ENCODE data around the gene RAMAC.

The RAMAC gene

GRCh38 chr15:82959423-82959822 lies 26.6 kb upstream of the RAMAC start:
- TF ChIP-seq, protein P1, sequence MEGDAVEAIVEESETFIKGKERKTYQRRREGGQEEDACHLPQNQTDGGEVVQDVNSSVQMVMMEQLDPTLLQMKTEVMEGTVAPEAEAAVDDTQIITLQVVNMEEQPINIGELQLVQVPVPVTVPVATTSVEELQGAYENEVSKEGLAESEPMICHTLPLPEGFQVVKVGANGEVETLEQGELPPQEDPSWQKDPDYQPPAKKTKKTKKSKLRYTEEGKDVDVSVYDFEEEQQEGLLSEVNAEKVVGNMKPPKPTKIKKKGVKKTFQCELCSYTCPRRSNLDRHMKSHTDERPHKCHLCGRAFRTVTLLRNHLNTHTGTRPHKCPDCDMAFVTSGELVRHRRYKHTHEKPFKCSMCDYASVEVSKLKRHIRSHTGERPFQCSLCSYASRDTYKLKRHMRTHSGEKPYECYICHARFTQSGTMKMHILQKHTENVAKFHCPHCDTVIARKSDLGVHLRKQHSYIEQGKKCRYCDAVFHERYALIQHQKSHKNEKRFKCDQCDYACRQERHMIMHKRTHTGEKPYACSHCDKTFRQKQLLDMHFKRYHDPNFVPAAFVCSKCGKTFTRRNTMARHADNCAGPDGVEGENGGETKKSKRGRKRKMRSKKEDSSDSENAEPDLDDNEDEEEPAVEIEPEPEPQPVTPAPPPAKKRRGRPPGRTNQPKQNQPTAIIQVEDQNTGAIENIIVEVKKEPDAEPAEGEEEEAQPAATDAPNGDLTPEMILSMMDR (conservative IDR thresholded peaks at IDR 0.05): no peak
- no peak overlapping the region for H3K27ac ChIP-seq

GRCh38 chr15:82960766-82961165 lies 25.2 kb upstream of the RAMAC start:
- TF ChIP-seq, protein P1 (conservative IDR thresholded peaks at IDR 0.05): no peak
- no peak overlapping the region for H3K27ac ChIP-seq

DNA sequence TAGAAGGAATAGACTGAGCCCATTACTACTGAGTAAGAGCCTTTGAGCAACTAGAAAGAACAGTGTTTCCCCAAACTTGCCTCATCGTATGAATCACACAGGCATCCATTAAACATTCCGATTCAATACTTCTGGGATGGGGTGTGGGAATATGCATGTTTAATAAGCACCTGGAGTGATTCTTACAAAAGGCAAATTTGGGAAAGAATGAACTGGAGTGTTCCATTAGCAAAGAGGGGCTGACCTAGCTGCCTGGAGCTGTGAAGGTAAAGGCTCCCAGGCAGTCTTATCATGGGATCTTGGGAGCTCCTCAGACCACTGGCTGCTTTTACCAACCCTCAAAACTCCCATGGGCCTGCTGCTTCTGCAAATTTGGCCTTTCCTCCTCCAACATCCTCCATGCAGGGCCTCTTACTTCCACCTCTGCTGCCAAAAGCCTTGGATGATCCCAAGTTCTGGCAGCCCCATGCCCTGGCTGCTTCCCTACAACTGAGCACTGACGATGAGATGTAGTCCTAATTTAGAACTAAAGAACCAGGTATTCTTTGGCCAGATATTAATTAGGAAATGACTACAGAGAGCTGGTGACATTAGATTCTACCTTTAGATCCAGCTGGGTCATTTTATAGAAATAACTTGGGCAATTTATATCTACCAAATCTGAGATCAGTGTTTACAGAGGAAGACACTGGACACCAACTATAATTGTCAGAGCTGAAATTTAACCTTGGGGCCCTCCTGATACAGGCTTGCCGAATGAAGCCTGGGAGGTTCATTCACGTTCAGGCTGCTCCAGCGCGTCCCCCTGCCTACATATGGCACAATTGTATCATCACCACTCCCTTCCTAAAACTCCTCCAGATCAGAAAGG lies 22.3 kb upstream of the RAMAC start:
- no peak overlapping the region for H3K27ac ChIP-seq
- TF ChIP-seq, protein P1 (conservative IDR thresholded peaks at IDR 0.05): no peak

GRCh38 chr15:82964890-82965289 lies 21.1 kb upstream of the RAMAC start:
- H3K27ac ChIP-seq: no peak overlapping the region
- TF ChIP-seq, protein P1 (conservative IDR thresholded peaks at IDR 0.05): no peak

GRCh38 chr15:82966671-82967071 lies 19.3 kb upstream of the RAMAC start:
- TF ChIP-seq, protein P1 (conservative IDR thresholded peaks at IDR 0.05): no peak
- no peak overlapping the region for H3K27ac ChIP-seq

DNA sequence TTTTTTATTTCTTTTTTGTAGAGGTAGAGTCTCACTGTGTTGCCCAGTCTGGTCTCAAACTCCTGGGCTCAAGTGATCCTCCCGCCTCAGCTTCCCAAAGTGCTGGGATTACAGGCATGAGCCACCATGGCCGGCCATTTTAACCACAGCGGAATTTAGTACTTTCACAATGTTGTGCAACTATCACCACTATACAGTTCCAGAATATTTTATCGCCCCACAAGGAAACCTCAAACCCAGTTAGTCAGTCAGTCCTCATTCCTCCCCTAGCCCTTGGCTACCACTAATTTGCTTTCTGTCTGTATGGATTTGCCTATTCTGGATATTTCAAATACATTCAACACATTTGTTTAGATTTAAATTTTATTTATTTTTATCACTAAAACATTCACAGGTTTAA lies 17.9 kb upstream of the RAMAC start:
- TF ChIP-seq, protein P1 (conservative IDR thresholded peaks at IDR 0.05): no peak
- H3K27ac ChIP-seq: no peak overlapping the region

- no peak overlapping the region for H3K27ac ChIP-seq
- TF ChIP-seq, protein P1 (conservative IDR thresholded peaks at IDR 0.05): no peak
These were observed 16.7 kb upstream of the RAMAC start for GRCh38 chr15:82969353-82969752.
